ENCODE measurements around the gene SLC4A7. TPM values are rescaled to one million over a fixed set of nuclear protein-coding genes. Genes with fewer than 3 reads are reported as not detected.
"Not testable (repeated sequence)": the region's sequence is repeated elsewhere in the genome, so short reads cannot be mapped to it uniquely, and the experiment has no call there.

Gene SLC4A7
- 41.6 TPM for polyA plus RNA-seq (2013, experiment 1 of 2)
- polyA plus RNA-seq (2013, experiment 2 of 2), result 42.5 TPM

GRCh38 chr3:27484015-27484844 lies at the start of gene SLC4A7:
Gene SLC4A7 (minus strand): TSS chr3:27484384. CDS start chr3:27484126, 258 bp downstream.
- Histone ChIP-seq H2BK5ac (ENCODE audit: low read length) (peak within 1 kb of the TSS; percentile 76), H3K79me1 (ENCODE audit: low read length) (no peaks in the 10 kb centered on the region), H3K4me2 (ENCODE audit: low read length) (peak within 1 kb of the TSS; percentile 66), H2AK5ac (ENCODE audit: low read length) (no peak within 1 kb of the TSS), H2BK15ac (replicated peaks; ENCODE audit: low read depth) (no peak within 1 kb of the TSS), H2BK120ac (ENCODE audit: low read depth, low read length) (no peak within 1 kb of the TSS), H3K18ac (ENCODE audit: low read length) (peak within 1 kb of the TSS; percentile 97), H3K27ac (ENCODE audit: low read depth, low read length) (peak within 1 kb of the TSS; percentile 96), H3K79me2 (ENCODE audit: control insufficient read depth, insufficient read depth, low read length) (peaks cover 45% of the 10 kb centered on the region), H3K9ac (ENCODE audit: low read length) (peak within 1 kb of the TSS; percentile 83), H3K4me3 (ENCODE audit: low read length) (peak within 1 kb of the TSS; percentile 69), H3K36me3 (ENCODE audit: control insufficient read depth, insufficient read depth, low read length) (no peaks in the 10 kb centered on the region), H3K27me3 (ENCODE audit: insufficient read depth, low read length, poor library complexity) (no peaks in the 10 kb centered on the region), H3K23ac (ENCODE audit: low read length) (peak within 1 kb of the TSS; percentile 15), H3K56ac (ENCODE audit: low read length) (peak within 1 kb of the TSS; percentile 95), H3K4ac (ENCODE audit: low read depth, low read length) (peak within 1 kb of the TSS; percentile 90), H4K5ac (ENCODE audit: low read length) (no peak within 1 kb of the TSS), H3K4me1 (ENCODE audit: control insufficient read depth, low read depth, low read length) (no peaks in the 10 kb centered on the region), H4K8ac (ENCODE audit: low read depth, low read length) (no peak within 1 kb of the TSS)
- peak; percentile 98 for DNase-seq
- no CpG with 5 or more reads among the region's 100 CpGs for WGBS (ENCODE audit: extremely low coverage, insufficient coverage, low lambda C conversion rate)

GRCh38 chr3:27533261-27533607 lies 49.0 kb upstream of the SLC4A7 start:
- H3K18ac ChIP-seq (ENCODE audit: low read length), result peak overlapping the region; percentile 56
- peak overlapping the region; percentile 26 for H3K9ac ChIP-seq (ENCODE audit: low read length)
- no peaks in the 10 kb centered on the region for H3K27me3 ChIP-seq (ENCODE audit: insufficient read depth, low read length, poor library complexity)
- H2AK5ac ChIP-seq (ENCODE audit: low read length), result no peak overlapping the region
- no peak overlapping the region for H3K23ac ChIP-seq (ENCODE audit: low read length)
- H2BK15ac ChIP-seq (replicated peaks; ENCODE audit: low read depth), result no peak overlapping the region
- peak overlapping the region; percentile 95 for H3K27ac ChIP-seq (ENCODE audit: low read depth, low read length)
- no peak overlapping the region for H3K4me3 ChIP-seq (ENCODE audit: low read length)
- peak; percentile 60 for DNase-seq
- H3K36me3 ChIP-seq (ENCODE audit: control insufficient read depth, insufficient read depth, low read length), result no peaks in the 10 kb centered on the region
- no peaks in the 10 kb centered on the region for H3K79me2 ChIP-seq (ENCODE audit: control insufficient read depth, insufficient read depth, low read length)
- no peak overlapping the region for H4K8ac ChIP-seq (ENCODE audit: low read depth, low read length)
- WGBS (ENCODE audit: extremely low coverage, insufficient coverage, low lambda C conversion rate), result no CpG with 5 or more reads among the region's 4 CpGs
- peak overlapping the region; percentile 92 for H2BK120ac ChIP-seq (ENCODE audit: low read depth, low read length)
- H4K5ac ChIP-seq (ENCODE audit: low read length), result no peak overlapping the region
- H3K56ac ChIP-seq (ENCODE audit: low read length), result peak overlapping the region; percentile 59
- peak overlapping the region; percentile 80 for H2BK5ac ChIP-seq (ENCODE audit: low read length)
- no peaks in the 10 kb centered on the region for H3K79me1 ChIP-seq (ENCODE audit: low read length)
- H3K4me1 ChIP-seq (ENCODE audit: control insufficient read depth, low read depth, low read length), result peaks cover 12% of the 10 kb centered on the region
- no peak overlapping the region for H3K4ac ChIP-seq (ENCODE audit: low read depth, low read length)
- no peak overlapping the region for H3K4me2 ChIP-seq (ENCODE audit: low read length)

- H3K56ac ChIP-seq (ENCODE audit: low read length), result peak overlapping the region; percentile 77
- peak overlapping the region; percentile 99 for H4K8ac ChIP-seq (ENCODE audit: low read depth, low read length)
- no peaks in the 10 kb centered on the region for H3K36me3 ChIP-seq (ENCODE audit: control insufficient read depth, insufficient read depth, low read length)
- H2BK15ac ChIP-seq (replicated peaks; ENCODE audit: low read depth), result peak overlapping the region; percentile 75
- H3K4me3 ChIP-seq (ENCODE audit: low read length), result no peak overlapping the region
- H3K4ac ChIP-seq (ENCODE audit: low read depth, low read length), result peak overlapping the region; percentile 73
- H2AK5ac ChIP-seq (ENCODE audit: low read length), result peak overlapping the region; percentile 63
- no peak overlapping the region for H3K23ac ChIP-seq (ENCODE audit: low read length)
- no peak overlapping the region for H3K4me2 ChIP-seq (ENCODE audit: low read length)
- peak overlapping the region; percentile 92 for H2BK120ac ChIP-seq (ENCODE audit: low read depth, low read length)
- H3K79me2 ChIP-seq (ENCODE audit: control insufficient read depth, insufficient read depth, low read length), result no peaks in the 10 kb centered on the region
- peak; percentile 48 for DNase-seq
- H3K79me1 ChIP-seq (ENCODE audit: low read length), result no peaks in the 10 kb centered on the region
- peaks cover 12% of the 10 kb centered on the region for H3K4me1 ChIP-seq (ENCODE audit: control insufficient read depth, low read depth, low read length)
- peak overlapping the region; percentile 97 for H3K27ac ChIP-seq (ENCODE audit: low read depth, low read length)
- WGBS (ENCODE audit: extremely low coverage, insufficient coverage, low lambda C conversion rate), result no CpG with 5 or more reads among the region's 8 CpGs
- peak overlapping the region; percentile 95 for H2BK5ac ChIP-seq (ENCODE audit: low read length)
- no peak overlapping the region for H4K5ac ChIP-seq (ENCODE audit: low read length)
- peak overlapping the region; percentile 43 for H3K9ac ChIP-seq (ENCODE audit: low read length)
- no peaks in the 10 kb centered on the region for H3K27me3 ChIP-seq (ENCODE audit: insufficient read depth, low read length, poor library complexity)
- H3K18ac ChIP-seq (ENCODE audit: low read length), result peak overlapping the region; percentile 95
Measured at GRCh38 chr3:27532426-27533260, 48.5 kb upstream of the SLC4A7 start.

GRCh38 chr3:27531193-27531751 lies 47.1 kb upstream of the SLC4A7 start:
- not testable (repeated sequence) for H3K9ac ChIP-seq (ENCODE audit: low read length); H3K18ac ChIP-seq (ENCODE audit: low read length); H4K5ac ChIP-seq (ENCODE audit: low read length); H3K23ac ChIP-seq (ENCODE audit: low read length); H3K36me3 ChIP-seq (ENCODE audit: control insufficient read depth, insufficient read depth, low read length); H2BK120ac ChIP-seq (ENCODE audit: low read depth, low read length); H2BK5ac ChIP-seq (ENCODE audit: low read length); H3K79me1 ChIP-seq (ENCODE audit: low read length); H3K79me2 ChIP-seq (ENCODE audit: control insufficient read depth, insufficient read depth, low read length); H2BK15ac ChIP-seq (replicated peaks; ENCODE audit: low read depth); H3K4me3 ChIP-seq (ENCODE audit: low read length); H2AK5ac ChIP-seq (ENCODE audit: low read length); DNase-seq; H3K27ac ChIP-seq (ENCODE audit: low read depth, low read length); H4K8ac ChIP-seq (ENCODE audit: low read depth, low read length); H3K4me2 ChIP-seq (ENCODE audit: low read length); H3K56ac ChIP-seq (ENCODE audit: low read length); H3K27me3 ChIP-seq (ENCODE audit: insufficient read depth, low read length, poor library complexity)
- H3K4me1 ChIP-seq (ENCODE audit: control insufficient read depth, low read depth, low read length), result peaks cover 12% of the 10 kb centered on the region
- H3K4ac ChIP-seq (ENCODE audit: low read depth, low read length), result peak overlapping the region; percentile 73
- WGBS (ENCODE audit: extremely low coverage, insufficient coverage, low lambda C conversion rate), result no CpG with 5 or more reads among the region's 8 CpGs

- H3K27me3 ChIP-seq (ENCODE audit: insufficient read depth, low read length, poor library complexity), result no peaks in the 10 kb centered on the region
- H3K4me1 ChIP-seq (ENCODE audit: control insufficient read depth, low read depth, low read length), result peaks cover 12% of the 10 kb centered on the region
- no peak overlapping the region for H3K56ac ChIP-seq (ENCODE audit: low read length)
- no peak overlapping the region for H3K27ac ChIP-seq (ENCODE audit: low read depth, low read length)
- H3K4me3 ChIP-seq (ENCODE audit: low read length), result no peak overlapping the region
- no peak overlapping the region for H4K5ac ChIP-seq (ENCODE audit: low read length)
- H2BK5ac ChIP-seq (ENCODE audit: low read length), result no peak overlapping the region
- H3K36me3 ChIP-seq (ENCODE audit: control insufficient read depth, insufficient read depth, low read length), result no peaks in the 10 kb centered on the region
- no peak overlapping the region for H3K4ac ChIP-seq (ENCODE audit: low read depth, low read length)
- no peak overlapping the region for H4K8ac ChIP-seq (ENCODE audit: low read depth, low read length)
- no peak overlapping the region for H3K4me2 ChIP-seq (ENCODE audit: low read length)
- H3K18ac ChIP-seq (ENCODE audit: low read length), result no peak overlapping the region
- no peaks in the 10 kb centered on the region for H3K79me2 ChIP-seq (ENCODE audit: control insufficient read depth, insufficient read depth, low read length)
- no peak overlapping the region for H3K9ac ChIP-seq (ENCODE audit: low read length)
- no peak overlapping the region for H3K23ac ChIP-seq (ENCODE audit: low read length)
- no peak overlapping the region for H2AK5ac ChIP-seq (ENCODE audit: low read length)
- H2BK15ac ChIP-seq (replicated peaks; ENCODE audit: low read depth), result no peak overlapping the region
- DNase-seq, result no peak
- H3K79me1 ChIP-seq (ENCODE audit: low read length), result no peaks in the 10 kb centered on the region
- no peak overlapping the region for H2BK120ac ChIP-seq (ENCODE audit: low read depth, low read length)
Measured at GRCh38 chr3:27528791-27529190, 44.6 kb upstream of the SLC4A7 start.

All from mesendoderm (in vitro differentiated cells).